K562 (cell line): Measurements from ENCODE around the gene TTC39A. TPM values are rescaled to one million over a fixed set of nuclear protein-coding genes. Genes with fewer than 3 reads are reported as not detected.

Experiments
- CCNT2 ChIP-seq: IDR thresholded peaks from 2 replicates; pipeline ENCODE4 v1.6.1; 2011; ENCODE audit warnings: borderline replicate concordance, low read depth, mild to moderate bottlenecking, moderate library complexity, mixed read lengths, low read length; ENCODE audit not compliant: insufficient read length; ENCODE audit errors: extremely low read depth
- CHD4 ChIP-seq: fragments of 200-600 bp; sonication (generic); IDR thresholded peaks from 3 replicates; pipeline ENCODE4 v1.6.1; 2012; ENCODE audit warnings: low read depth, mild to moderate bottlenecking, mixed read lengths, low read length, inconsistent platforms; ENCODE audit not compliant: insufficient read depth, insufficient replicate concordance, poor library complexity, severe bottlenecking
- DNMT1 ChIP-seq: fragments of 450-650 bp; IDR thresholded peaks from 2 replicates; pipeline ENCODE4 v1.6.1; 2016; ENCODE audit warnings: antibody characterized with exemption, mild to moderate bottlenecking
- ETV5 ChIP-seq: sonication (generic); formaldehyde crosslinking; IDR thresholded peaks from 2 replicates; pipeline ENCODE4 v1.4.0; 2020; ENCODE audit warnings: low read depth, mild to moderate bottlenecking, missing genetic modification reagents
- EZH2 ChIP-seq: IDR thresholded peaks from 2 replicates; pipeline ENCODE4 v1.6.1; 2012; ENCODE audit warnings: low read depth, mild to moderate bottlenecking, inconsistent platforms, low read length, borderline replicate concordance
- HSF4 ChIP-seq: fragments of 250-450 bp; sonication (Bioruptor Pico); IDR thresholded peaks from 2 replicates; pipeline ENCODE4 v2.1.2; 2022; ENCODE audit warnings: mild to moderate bottlenecking, moderate library complexity, borderline replicate concordance
- KDM1A ChIP-seq, 2 experiments: fragments of 450-650 bp; IDR thresholded peaks; 2 replicates each; pipeline ENCODE4 v1.6.1; 2016; ENCODE audit warnings: mild to moderate bottlenecking in 2 of 2
- NR2C2 ChIP-seq, 2 experiments: fragments of 200-800 bp in 1 of 2; sonication (Bioruptor generic) in 1 of 2; sonication (generic) in 1 of 2; formaldehyde crosslinking in 1 of 2; IDR thresholded peaks; 2 replicates each; pipeline versions ENCODE4 v1.6.1 to v1.8.0; 2016 to 2022; ENCODE audit warnings: mild to moderate bottlenecking in 1 of 2, missing compliant biosample characterization in 1 of 2, missing genetic modification characterization in 1 of 2, missing genetic modification reagents in 1 of 2
- NRF1 ChIP-seq, 2 experiments: fragments of 450-650 bp; IDR thresholded peaks in 1 of 2; conservative IDR thresholded peaks in 1 of 2; 2 replicates each; pipeline ENCODE4 v1.6.1; 2014; ENCODE audit warnings: mild to moderate bottlenecking in 2 of 2
- RBBP5 ChIP-seq: fragments of 200-600 bp; sonication (generic); IDR thresholded peaks from 2 replicates; pipeline ENCODE4 v1.6.1; 2012; ENCODE audit warnings: borderline replicate concordance, mild to moderate bottlenecking, low read length, control low read depth, inconsistent platforms; ENCODE audit not compliant: insufficient read depth, poor library complexity, severe bottlenecking
- SREBF2 ChIP-seq: sonication (generic); formaldehyde crosslinking; IDR thresholded peaks from 2 replicates; pipeline ENCODE4 v1.4.0; 2020; ENCODE audit warnings: mild to moderate bottlenecking, missing genetic modification reagents
- YBX1 ChIP-seq: fragments of 450-650 bp; IDR thresholded peaks from 2 replicates; pipeline ENCODE4 v1.7.1; 2016; ENCODE audit warnings: mild to moderate bottlenecking
- ZEB2 ChIP-seq: fragments of 450-650 bp; IDR thresholded peaks from 2 replicates; pipeline ENCODE4 v1.6.1; 2016
- ZNF133 ChIP-seq: fragments of 250-450 bp; sonication (Bioruptor Pico); IDR thresholded peaks from 2 replicates; pipeline ENCODE4 v1.4.0; 2020; ENCODE audit warnings: mild to moderate bottlenecking
- ZNF274 ChIP-seq: IDR thresholded peaks from 2 replicates; pipeline ENCODE4 v1.6.1; 2011; ENCODE audit warnings: low read depth, mild to moderate bottlenecking, low read length, moderate library complexity, borderline replicate concordance
- ZNF436 ChIP-seq: fragments of 250-450, 450-650 bp; sonication (Bioruptor Pico); formaldehyde crosslinking; IDR thresholded peaks from 2 replicates; pipeline ENCODE4 v1.7.0; 2020; ENCODE audit warnings: mild to moderate bottlenecking
- ZNF444 ChIP-seq: fragments of 250-450 bp; sonication (Bioruptor Pico); IDR thresholded peaks from 2 replicates; pipeline ENCODE4 v1.4.0; 2020; ENCODE audit warnings: mild to moderate bottlenecking, moderate library complexity
- polyA plus RNA-seq, 8 experiments: library from polyadenylated mRNA; depleted of rRNA in 4 of 8; stranded (reverse) in 5 of 8; unstranded in 3 of 8; fragments of >200 nt; fragmentation: Nextera tagmentation in 2 of 8; fragmentation: Illumina TruSeq in 1 of 8; extraction: Ambion mirVana in 2 of 8; extraction: Trizol in 1 of 8; gene quantifications; 2 replicates each; pipeline versions ENCODE4 v1.2.1 to v1.2.3, GENCODE V29; 2011 to 2014; ENCODE audit warnings: inconsistent platforms in 1 of 8, missing spikeins in 1 of 8
- total RNA-seq, 7 experiments: library from RNA; depleted of rRNA in 6 of 7; stranded (reverse); fragments of >200 nt in 6 of 7; fragmentation: Illumina TruSeq in 2 of 7; extraction: Trizol in 2 of 7; gene quantifications; 2 replicates each; pipeline versions ENCODE4 v1.2.1 to v1.2.3, GENCODE V29; 2011 to 2021; ENCODE audit warnings: low replicate concordance in 1 of 7
- TF ChIP-seq, protein P1 (sequence below): fragments of 450-650 bp; formaldehyde crosslinking; IDR thresholded peaks from 2 replicates; pipeline ENCODE4 v1.4.0; 2020; ENCODE audit warnings: mild to moderate bottlenecking, mixed read lengths
- TF ChIP-seq, protein P2 (sequence below): IDR thresholded peaks from 3 replicates; pipeline ENCODE4 v1.6.1; 2011; ENCODE audit warnings: borderline replicate concordance, mild to moderate bottlenecking, moderate library complexity; ENCODE audit not compliant: insufficient read length; ENCODE audit errors: extremely low read depth
- TF ChIP-seq, protein P3 (sequence below): fragments of 450-650 bp; formaldehyde crosslinking; IDR thresholded peaks from 2 replicates; pipeline ENCODE4 v1.4.0; 2020; ENCODE audit warnings: mild to moderate bottlenecking, moderate library complexity
- TF ChIP-seq, protein P4 (sequence below): fragments of 250-450 bp; sonication (Bioruptor Pico); IDR thresholded peaks from 2 replicates; pipeline ENCODE4 v1.4.0; 2020; ENCODE audit warnings: mild to moderate bottlenecking

TTC39A gene
- total and polyA plus RNA-seq, 9 of the 15 experiments (the other 6 are each of a cell fraction or from before 2014, with no cell fraction given): 0.18 to 0.82 (median 0.35) TPM

DNA sequence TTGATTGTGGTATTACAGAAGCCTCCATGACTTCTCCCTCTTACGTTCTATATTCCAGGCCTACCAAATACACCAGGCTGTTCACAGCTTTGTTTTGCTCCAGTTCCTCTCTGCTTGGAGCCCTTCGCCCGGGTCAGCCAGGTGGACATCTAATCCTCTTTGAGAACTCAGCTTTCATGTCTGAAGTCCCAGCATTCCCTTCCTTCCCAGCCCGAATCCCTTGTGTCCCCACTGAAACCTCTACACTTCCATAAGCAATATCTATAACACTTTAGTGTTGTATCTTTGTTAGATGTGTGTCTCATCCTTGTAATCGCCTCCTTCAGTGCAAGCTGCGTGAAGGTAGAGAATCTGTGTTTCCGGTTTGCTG is 92.3 kb downstream of the TTC39A start (continued):
- TF ChIP-seq, protein P1, sequence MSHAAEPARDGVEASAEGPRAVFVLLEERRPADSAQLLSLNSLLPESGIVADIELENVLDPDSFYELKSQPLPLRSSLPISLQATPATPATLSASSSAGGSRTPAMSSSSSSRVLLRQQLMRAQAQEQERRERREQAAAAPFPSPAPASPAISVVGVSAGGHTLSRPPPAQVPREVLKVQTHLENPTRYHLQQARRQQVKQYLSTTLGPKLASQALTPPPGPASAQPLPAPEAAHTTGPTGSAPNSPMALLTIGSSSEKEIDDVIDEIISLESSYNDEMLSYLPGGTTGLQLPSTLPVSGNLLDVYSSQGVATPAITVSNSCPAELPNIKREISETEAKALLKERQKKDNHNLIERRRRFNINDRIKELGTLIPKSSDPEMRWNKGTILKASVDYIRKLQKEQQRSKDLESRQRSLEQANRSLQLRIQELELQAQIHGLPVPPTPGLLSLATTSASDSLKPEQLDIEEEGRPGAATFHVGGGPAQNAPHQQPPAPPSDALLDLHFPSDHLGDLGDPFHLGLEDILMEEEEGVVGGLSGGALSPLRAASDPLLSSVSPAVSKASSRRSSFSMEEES (CRISPR knock-in tag): no peak
- TF ChIP-seq DNMT1 (no peak), HSF4 (CRISPR knock-in tag) (no peak), ZNF274 (no peak), ZNF444 (CRISPR knock-in tag) (no peak), CHD4 (peak; percentile 36), CCNT2 (no peak), NRF1 (conservative IDR thresholded peaks at IDR 0.05 in 1 of 2, IDR thresholded peaks at IDR 0.05 in 1 of 2) (no peak), NR2C2 (CRISPR knock-in tag; IDR thresholded peaks at IDR 0.05) (no peak), NR2C2 (tag; IDR thresholded peaks at IDR 0.05) (no peak), ZNF436 (no peak), ZNF133 (CRISPR knock-in tag) (no peak), EZH2 (no peak), YBX1 (no peak), RBBP5 (peak; percentile 38), ETV5 (CRISPR knock-in tag) (0 out of 2 replicates have a peak, but pooled peaks have one; percentile 25), KDM1A (IDR thresholded peaks at IDR 0.05) (no peak), SREBF2 (CRISPR knock-in tag) (no peak), ZEB2 (peak; percentile 42; the same call in 1 of the 2 replicates)
- TF ChIP-seq, protein P2, sequence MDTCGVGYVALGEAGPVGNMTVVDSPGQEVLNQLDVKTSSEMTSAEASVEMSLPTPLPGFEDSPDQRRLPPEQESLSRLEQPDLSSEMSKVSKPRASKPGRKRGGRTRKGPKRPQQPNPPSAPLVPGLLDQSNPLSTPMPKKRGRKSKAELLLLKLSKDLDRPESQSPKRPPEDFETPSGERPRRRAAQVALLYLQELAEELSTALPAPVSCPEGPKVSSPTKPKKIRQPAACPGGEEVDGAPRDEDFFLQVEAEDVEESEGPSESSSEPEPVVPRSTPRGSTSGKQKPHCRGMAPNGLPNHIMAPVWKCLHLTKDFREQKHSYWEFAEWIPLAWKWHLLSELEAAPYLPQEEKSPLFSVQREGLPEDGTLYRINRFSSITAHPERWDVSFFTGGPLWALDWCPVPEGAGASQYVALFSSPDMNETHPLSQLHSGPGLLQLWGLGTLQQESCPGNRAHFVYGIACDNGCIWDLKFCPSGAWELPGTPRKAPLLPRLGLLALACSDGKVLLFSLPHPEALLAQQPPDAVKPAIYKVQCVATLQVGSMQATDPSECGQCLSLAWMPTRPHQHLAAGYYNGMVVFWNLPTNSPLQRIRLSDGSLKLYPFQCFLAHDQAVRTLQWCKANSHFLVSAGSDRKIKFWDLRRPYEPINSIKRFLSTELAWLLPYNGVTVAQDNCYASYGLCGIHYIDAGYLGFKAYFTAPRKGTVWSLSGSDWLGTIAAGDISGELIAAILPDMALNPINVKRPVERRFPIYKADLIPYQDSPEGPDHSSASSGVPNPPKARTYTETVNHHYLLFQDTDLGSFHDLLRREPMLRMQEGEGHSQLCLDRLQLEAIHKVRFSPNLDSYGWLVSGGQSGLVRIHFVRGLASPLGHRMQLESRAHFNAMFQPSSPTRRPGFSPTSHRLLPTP: no peak
- TF ChIP-seq, protein P3, sequence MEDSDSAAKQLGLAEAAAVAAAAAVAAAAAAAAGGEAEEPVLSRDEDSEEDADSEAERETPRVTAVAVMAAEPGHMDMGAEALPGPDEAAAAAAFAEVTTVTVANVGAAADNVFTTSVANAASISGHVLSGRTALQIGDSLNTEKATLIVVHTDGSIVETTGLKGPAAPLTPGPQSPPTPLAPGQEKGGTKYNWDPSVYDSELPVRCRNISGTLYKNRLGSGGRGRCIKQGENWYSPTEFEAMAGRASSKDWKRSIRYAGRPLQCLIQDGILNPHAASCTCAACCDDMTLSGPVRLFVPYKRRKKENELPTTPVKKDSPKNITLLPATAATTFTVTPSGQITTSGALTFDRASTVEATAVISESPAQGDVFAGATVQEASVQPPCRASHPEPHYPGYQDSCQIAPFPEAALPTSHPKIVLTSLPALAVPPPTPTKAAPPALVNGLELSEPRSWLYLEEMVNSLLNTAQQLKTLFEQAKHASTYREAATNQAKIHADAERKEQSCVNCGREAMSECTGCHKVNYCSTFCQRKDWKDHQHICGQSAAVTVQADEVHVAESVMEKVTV: no peak
- TF ChIP-seq, protein P4, sequence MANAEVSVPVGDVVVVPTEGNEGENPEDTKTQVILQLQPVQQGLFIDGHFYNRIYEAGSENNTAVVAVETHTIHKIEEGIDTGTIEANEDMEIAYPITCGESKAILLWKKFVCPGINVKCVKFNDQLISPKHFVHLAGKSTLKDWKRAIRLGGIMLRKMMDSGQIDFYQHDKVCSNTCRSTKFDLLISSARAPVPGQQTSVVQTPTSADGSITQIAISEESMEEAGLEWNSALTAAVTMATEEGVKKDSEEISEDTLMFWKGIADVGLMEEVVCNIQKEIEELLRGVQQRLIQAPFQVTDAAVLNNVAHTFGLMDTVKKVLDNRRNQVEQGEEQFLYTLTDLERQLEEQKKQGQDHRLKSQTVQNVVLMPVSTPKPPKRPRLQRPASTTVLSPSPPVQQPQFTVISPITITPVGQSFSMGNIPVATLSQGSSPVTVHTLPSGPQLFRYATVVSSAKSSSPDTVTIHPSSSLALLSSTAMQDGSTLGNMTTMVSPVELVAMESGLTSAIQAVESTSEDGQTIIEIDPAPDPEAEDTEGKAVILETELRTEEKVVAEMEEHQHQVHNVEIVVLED (CRISPR knock-in tag): no peak
